HEK293 (cell line): Measurements from ENCODE around the gene TRAM2.

Experiments
- CTCF ChIA-PET: fragments of 350-600 bp; formaldehyde crosslinking; extraction: SDS; loops from one replicate; lab custom pipeline; 2021; ENCODE audit warnings: antibody characterized with exemption; lab: Yijun Ruan, JAX
- POLR2A ChIA-PET: fragments of 300-600 bp; formaldehyde crosslinking; extraction: SDS; loops from one replicate; lab custom pipeline; 2020; ENCODE audit warnings: antibody characterized with exemption, inconsistent platforms; lab: Yijun Ruan, JAX
- H3K27ac ChIP-seq: fragments of 200-500 bp; sonication (Bioruptor generic); 2 replicates; pipeline ENCODE4 v1.5.1; 2014; ENCODE audit warnings: low read depth, low read length, control low read depth, inconsistent platforms; ENCODE audit errors: extremely low read depth
- H3K36me3 ChIP-seq, 2 experiments: fragments of 200-500 bp in 1 of 2; sonication (Bioruptor generic) in 1 of 2; 1 replicate in 1 of 2; 2 replicates in 1 of 2; pipeline ENCODE4 v1.5.1; 2014 to 2017; ENCODE audit warnings: inconsistent platforms in 2 of 2, low read length in 2 of 2; ENCODE audit not compliant: control insufficient read depth in 2 of 2, insufficient read depth in 1 of 2
- H3K4me1 ChIP-seq: fragments of 200-500 bp; sonication (Bioruptor generic); 2 replicates; pipeline ENCODE4 v1.5.1; 2014; ENCODE audit warnings: mild to moderate bottlenecking, low read length, inconsistent platforms; ENCODE audit not compliant: control insufficient read depth, insufficient read depth
- H3K4me3 ChIP-seq: 2 replicates; pipeline ENCODE4 v1.5.1; 2011; ENCODE audit warnings: low read depth, mild to moderate bottlenecking, control low read depth, low read length, moderate library complexity
- H3K9me3 ChIP-seq: fragments of 200-500 bp; sonication (Bioruptor generic); 2 replicates; pipeline ENCODE4 v1.5.1; 2014; ENCODE audit warnings: low read depth, low read length, inconsistent platforms; ENCODE audit not compliant: control insufficient read depth, insufficient read depth
- HOXC10 ChIP-seq: sonication (generic); formaldehyde crosslinking; IDR thresholded peaks from 2 replicates; pipeline ENCODE4 v1.8.1; 2023; ENCODE audit warnings: mild to moderate bottlenecking, missing genetic modification reagents
- KLF1 ChIP-seq: fragments of 450-650 bp; formaldehyde crosslinking; IDR thresholded peaks from 2 replicates; pipeline ENCODE4 v1.5.1; 2016; ENCODE audit warnings: missing biosample characterization, missing genetic modification characterization
- KLF8 ChIP-seq: fragments of 450-650 bp; formaldehyde crosslinking; IDR thresholded peaks from 2 replicates; pipeline ENCODE4 v1.5.1; 2016; ENCODE audit warnings: missing biosample characterization, missing genetic modification characterization
- PRDM1 ChIP-seq: fragments of 450-650 bp; formaldehyde crosslinking; IDR thresholded peaks from 2 replicates; pipeline ENCODE4; 2016; ENCODE audit warnings: missing biosample characterization, missing genetic modification characterization
- SCRT1 ChIP-seq: fragments of 450-650 bp; formaldehyde crosslinking; IDR thresholded peaks from 2 replicates; pipeline ENCODE4 v1.5.1; 2016; ENCODE audit warnings: missing biosample characterization, missing genetic modification characterization, borderline replicate concordance
- YY1 ChIP-seq: fragments of 450-650 bp; formaldehyde crosslinking; IDR thresholded peaks from 2 replicates; pipeline ENCODE4 v1.5.1; 2018; ENCODE audit warnings: missing biosample characterization, missing genetic modification characterization
- ZBTB1 ChIP-seq: fragments of 450-650 bp; formaldehyde crosslinking; IDR thresholded peaks from 2 replicates; pipeline ENCODE4 v1.5.1; 2016; ENCODE audit warnings: missing biosample characterization, missing genetic modification characterization
- ZNF174 ChIP-seq: fragments of 450-650 bp; formaldehyde crosslinking; IDR thresholded peaks from 2 replicates; pipeline ENCODE4 v1.5.0; 2017; ENCODE audit warnings: missing biosample characterization, mild to moderate bottlenecking, missing genetic modification characterization
- ZNF214 ChIP-seq: fragments of 450-650 bp; formaldehyde crosslinking; IDR thresholded peaks from 2 replicates; pipeline ENCODE4 v1.5.1; 2017; ENCODE audit warnings: missing biosample characterization, mild to moderate bottlenecking, missing genetic modification characterization, borderline replicate concordance
- ZNF623 ChIP-seq: fragments of 450-650 bp; formaldehyde crosslinking; IDR thresholded peaks from 2 replicates; pipeline ENCODE4 v1.5.1; 2016; ENCODE audit warnings: missing biosample characterization, missing genetic modification characterization
- ZNF624 ChIP-seq: fragments of 450-650 bp; formaldehyde crosslinking; IDR thresholded peaks from 2 replicates; pipeline ENCODE4 v1.5.1; 2017; ENCODE audit warnings: missing biosample characterization, missing genetic modification characterization
- ZNF792 ChIP-seq: fragments of 450-650 bp; formaldehyde crosslinking; IDR thresholded peaks from 2 replicates; pipeline ENCODE4 v1.5.1; 2016; ENCODE audit warnings: missing biosample characterization, missing genetic modification characterization
- ZNF843 ChIP-seq: fragments of 450-650 bp; formaldehyde crosslinking; IDR thresholded peaks from 2 replicates; pipeline ENCODE4 v1.5.1; 2016; ENCODE audit warnings: missing biosample characterization, missing genetic modification characterization
- TF ChIP-seq, protein P1 (sequence below): fragments of 450-650 bp; formaldehyde crosslinking; IDR thresholded peaks from 2 replicates; pipeline ENCODE4 v1.5.1; 2016; ENCODE audit warnings: missing biosample characterization, missing genetic modification characterization, low read depth
- TF ChIP-seq, protein P2 (sequence below): fragments of 450-650 bp; formaldehyde crosslinking; IDR thresholded peaks from 2 replicates; pipeline ENCODE4 v1.5.1; 2016; ENCODE audit warnings: missing biosample characterization, missing genetic modification characterization
- TF ChIP-seq, protein P3 (sequence below): fragments of 450-650 bp; formaldehyde crosslinking; IDR thresholded peaks from 2 replicates; pipeline ENCODE4 v1.5.1; 2017; ENCODE audit warnings: missing biosample characterization, missing genetic modification characterization
- TF ChIP-seq, protein P4 (sequence below): fragments of 450-650 bp; IDR thresholded peaks from 2 replicates; pipeline ENCODE4 v1.5.1; 2018; ENCODE audit warnings: missing biosample characterization, missing genetic modification characterization
- TF ChIP-seq, protein P5 (sequence below): fragments of 450-650 bp; formaldehyde crosslinking; IDR thresholded peaks from 2 replicates; pipeline ENCODE4 v1.5.1; 2016; ENCODE audit warnings: missing biosample characterization, missing genetic modification characterization
- TF ChIP-seq, protein P6 (sequence below): fragments of 450-650 bp; formaldehyde crosslinking; IDR thresholded peaks from 2 replicates; pipeline ENCODE4 v1.5.1; 2016; ENCODE audit warnings: missing biosample characterization, missing genetic modification characterization, borderline replicate concordance

Gene TRAM2

DNA sequence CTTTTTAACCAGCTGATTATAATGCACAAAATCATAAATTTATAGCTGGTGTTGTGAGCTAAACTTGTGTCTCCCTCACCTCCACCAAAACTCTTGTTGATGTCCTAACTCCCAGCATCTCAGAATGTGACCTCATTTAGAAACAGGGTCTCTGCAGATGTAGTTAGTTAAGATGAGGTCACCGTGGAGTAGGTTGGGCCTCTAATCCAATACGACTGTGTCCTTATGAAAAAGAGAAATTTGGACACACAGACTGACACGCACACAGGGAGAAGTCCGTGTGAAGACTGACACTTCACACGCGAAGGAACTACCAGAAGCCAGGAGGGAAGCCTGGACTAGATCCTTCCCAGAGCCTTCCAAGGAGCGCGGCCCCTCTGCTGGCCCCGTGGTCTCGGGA, 46.5 kb downstream of the TRAM2 start:
- no peak overlapping the region for H3K4me3 ChIP-seq
- CTCF ChIA-PET: interaction anchor here (0.7 to 1.4 kb wide), 2 partner anchors 26 to 114 kb away, joined by 3 to 5 read pairs; no protein-coding TSS in a partner anchor
- H3K36me3 ChIP-seq: peaks cover 0 to 13% of the 10 kb centered on the region in 2 experiments; a peak in 1 of 3 replicates
- no peaks in the 10 kb centered on the region for H3K4me1 ChIP-seq
- no peak overlapping the region for H3K27ac ChIP-seq
- POLR2A ChIA-PET: interaction anchor here (0.6 kb wide), 1 partner anchor 135 kb away, joined by 7 read pairs; no protein-coding TSS in a partner anchor
- TF ChIP-seq, protein P1, sequence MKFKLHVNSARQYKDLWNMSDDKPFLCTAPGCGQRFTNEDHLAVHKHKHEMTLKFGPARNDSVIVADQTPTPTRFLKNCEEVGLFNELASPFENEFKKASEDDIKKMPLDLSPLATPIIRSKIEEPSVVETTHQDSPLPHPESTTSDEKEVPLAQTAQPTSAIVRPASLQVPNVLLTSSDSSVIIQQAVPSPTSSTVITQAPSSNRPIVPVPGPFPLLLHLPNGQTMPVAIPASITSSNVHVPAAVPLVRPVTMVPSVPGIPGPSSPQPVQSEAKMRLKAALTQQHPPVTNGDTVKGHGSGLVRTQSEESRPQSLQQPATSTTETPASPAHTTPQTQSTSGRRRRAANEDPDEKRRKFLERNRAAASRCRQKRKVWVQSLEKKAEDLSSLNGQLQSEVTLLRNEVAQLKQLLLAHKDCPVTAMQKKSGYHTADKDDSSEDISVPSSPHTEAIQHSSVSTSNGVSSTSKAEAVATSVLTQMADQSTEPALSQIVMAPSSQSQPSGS (tag by site-specific recombination): peak; percentile 54; the same call in 1 of the 2 replicates
- no peak for TF ChIP-seq ZNF792 (tag by site-specific recombination)
- H3K9me3 ChIP-seq: no peaks in the 10 kb centered on the region

DNA sequence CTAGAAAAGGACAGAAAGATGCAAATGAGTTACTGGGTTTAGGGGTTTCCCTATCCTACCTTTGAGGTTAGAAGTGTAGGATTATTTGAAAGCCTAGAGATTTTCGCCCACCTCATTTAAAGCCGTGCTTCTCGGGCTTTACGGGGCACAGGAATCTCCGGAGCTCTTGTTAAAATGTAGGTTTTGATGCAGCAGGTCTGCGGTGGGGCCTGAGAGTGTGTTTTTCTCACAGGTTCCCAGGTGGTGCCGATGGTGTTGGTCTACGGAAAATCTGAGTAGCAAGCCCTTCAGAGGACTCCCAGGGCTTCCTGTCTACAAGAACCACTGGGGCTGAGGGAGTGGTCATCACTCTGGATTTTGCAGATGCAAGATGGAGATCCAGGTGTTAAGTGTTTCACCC, 47.5 kb downstream of the TRAM2 start:
- Histone ChIP-seq H3K27ac (no peak overlapping the region), H3K4me1 (no peaks in the 10 kb centered on the region), H3K4me3 (no peak overlapping the region), H3K36me3 (peaks cover 0 to 3% of the 10 kb centered on the region in 2 experiments; a peak in 1 of 3 replicates), H3K9me3 (no peaks in the 10 kb centered on the region)
- CTCF ChIA-PET: interaction anchor here (0.7 kb wide), 1 partner anchor 113 kb away, joined by 3 read pairs; no protein-coding TSS in a partner anchor
- POLR2A ChIA-PET: interaction anchor here (0.6 kb wide), 1 partner anchor 106 kb away, joined by 3 read pairs; no protein-coding TSS in a partner anchor
- TF ChIP-seq YY1 (tag by site-specific recombination): no peak
- no peak for TF ChIP-seq KLF1 (tag by site-specific recombination)
- TF ChIP-seq, protein P2, sequence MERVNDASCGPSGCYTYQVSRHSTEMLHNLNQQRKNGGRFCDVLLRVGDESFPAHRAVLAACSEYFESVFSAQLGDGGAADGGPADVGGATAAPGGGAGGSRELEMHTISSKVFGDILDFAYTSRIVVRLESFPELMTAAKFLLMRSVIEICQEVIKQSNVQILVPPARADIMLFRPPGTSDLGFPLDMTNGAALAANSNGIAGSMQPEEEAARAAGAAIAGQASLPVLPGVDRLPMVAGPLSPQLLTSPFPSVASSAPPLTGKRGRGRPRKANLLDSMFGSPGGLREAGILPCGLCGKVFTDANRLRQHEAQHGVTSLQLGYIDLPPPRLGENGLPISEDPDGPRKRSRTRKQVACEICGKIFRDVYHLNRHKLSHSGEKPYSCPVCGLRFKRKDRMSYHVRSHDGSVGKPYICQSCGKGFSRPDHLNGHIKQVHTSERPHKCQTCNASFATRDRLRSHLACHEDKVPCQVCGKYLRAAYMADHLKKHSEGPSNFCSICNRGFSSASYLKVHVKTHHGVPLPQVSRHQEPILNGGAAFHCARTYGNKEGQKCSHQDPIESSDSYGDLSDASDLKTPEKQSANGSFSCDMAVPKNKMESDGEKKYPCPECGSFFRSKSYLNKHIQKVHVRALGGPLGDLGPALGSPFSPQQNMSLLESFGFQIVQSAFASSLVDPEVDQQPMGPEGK (tag by site-specific recombination): no peak
- TF ChIP-seq SCRT1 (tag by site-specific recombination): no peak
- TF ChIP-seq, protein P3, sequence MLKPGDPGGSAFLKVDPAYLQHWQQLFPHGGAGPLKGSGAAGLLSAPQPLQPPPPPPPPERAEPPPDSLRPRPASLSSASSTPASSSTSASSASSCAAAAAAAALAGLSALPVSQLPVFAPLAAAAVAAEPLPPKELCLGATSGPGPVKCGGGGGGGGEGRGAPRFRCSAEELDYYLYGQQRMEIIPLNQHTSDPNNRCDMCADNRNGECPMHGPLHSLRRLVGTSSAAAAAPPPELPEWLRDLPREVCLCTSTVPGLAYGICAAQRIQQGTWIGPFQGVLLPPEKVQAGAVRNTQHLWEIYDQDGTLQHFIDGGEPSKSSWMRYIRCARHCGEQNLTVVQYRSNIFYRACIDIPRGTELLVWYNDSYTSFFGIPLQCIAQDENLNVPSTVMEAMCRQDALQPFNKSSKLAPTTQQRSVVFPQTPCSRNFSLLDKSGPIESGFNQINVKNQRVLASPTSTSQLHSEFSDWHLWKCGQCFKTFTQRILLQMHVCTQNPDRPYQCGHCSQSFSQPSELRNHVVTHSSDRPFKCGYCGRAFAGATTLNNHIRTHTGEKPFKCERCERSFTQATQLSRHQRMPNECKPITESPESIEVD (tag by site-specific recombination): no peak
- TF ChIP-seq, protein P4, sequence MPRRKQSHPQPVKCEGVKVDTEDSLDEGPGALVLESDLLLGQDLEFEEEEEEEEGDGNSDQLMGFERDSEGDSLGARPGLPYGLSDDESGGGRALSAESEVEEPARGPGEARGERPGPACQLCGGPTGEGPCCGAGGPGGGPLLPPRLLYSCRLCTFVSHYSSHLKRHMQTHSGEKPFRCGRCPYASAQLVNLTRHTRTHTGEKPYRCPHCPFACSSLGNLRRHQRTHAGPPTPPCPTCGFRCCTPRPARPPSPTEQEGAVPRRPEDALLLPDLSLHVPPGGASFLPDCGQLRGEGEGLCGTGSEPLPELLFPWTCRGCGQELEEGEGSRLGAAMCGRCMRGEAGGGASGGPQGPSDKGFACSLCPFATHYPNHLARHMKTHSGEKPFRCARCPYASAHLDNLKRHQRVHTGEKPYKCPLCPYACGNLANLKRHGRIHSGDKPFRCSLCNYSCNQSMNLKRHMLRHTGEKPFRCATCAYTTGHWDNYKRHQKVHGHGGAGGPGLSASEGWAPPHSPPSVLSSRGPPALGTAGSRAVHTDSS (tag by site-specific recombination): no peak
- TF ChIP-seq HOXC10: no peak
- no peak for TF ChIP-seq ZNF214 (tag by site-specific recombination)
- no peak for TF ChIP-seq ZNF843 (tag by site-specific recombination)
- TF ChIP-seq KLF8: no peak
- TF ChIP-seq, protein P5, sequence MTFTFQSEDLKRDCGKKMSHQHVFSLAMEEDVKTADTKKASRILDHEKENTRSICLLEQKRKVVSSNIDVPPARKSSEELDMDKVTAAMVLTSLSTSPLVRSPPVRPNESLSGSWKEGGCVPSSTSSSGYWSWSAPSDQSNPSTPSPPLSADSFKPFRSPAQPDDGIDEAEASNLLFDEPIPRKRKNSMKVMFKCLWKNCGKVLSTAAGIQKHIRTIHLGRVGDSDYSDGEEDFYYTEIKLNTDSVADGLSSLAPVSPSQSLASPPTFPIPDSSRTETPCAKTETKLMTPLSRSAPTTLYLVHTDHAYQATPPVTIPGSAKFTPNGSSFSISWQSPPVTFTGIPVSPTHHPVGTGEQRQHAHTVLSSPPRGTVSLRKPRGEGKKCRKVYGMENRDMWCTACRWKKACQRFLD (tag by site-specific recombination): no peak
- TF ChIP-seq, protein P6, sequence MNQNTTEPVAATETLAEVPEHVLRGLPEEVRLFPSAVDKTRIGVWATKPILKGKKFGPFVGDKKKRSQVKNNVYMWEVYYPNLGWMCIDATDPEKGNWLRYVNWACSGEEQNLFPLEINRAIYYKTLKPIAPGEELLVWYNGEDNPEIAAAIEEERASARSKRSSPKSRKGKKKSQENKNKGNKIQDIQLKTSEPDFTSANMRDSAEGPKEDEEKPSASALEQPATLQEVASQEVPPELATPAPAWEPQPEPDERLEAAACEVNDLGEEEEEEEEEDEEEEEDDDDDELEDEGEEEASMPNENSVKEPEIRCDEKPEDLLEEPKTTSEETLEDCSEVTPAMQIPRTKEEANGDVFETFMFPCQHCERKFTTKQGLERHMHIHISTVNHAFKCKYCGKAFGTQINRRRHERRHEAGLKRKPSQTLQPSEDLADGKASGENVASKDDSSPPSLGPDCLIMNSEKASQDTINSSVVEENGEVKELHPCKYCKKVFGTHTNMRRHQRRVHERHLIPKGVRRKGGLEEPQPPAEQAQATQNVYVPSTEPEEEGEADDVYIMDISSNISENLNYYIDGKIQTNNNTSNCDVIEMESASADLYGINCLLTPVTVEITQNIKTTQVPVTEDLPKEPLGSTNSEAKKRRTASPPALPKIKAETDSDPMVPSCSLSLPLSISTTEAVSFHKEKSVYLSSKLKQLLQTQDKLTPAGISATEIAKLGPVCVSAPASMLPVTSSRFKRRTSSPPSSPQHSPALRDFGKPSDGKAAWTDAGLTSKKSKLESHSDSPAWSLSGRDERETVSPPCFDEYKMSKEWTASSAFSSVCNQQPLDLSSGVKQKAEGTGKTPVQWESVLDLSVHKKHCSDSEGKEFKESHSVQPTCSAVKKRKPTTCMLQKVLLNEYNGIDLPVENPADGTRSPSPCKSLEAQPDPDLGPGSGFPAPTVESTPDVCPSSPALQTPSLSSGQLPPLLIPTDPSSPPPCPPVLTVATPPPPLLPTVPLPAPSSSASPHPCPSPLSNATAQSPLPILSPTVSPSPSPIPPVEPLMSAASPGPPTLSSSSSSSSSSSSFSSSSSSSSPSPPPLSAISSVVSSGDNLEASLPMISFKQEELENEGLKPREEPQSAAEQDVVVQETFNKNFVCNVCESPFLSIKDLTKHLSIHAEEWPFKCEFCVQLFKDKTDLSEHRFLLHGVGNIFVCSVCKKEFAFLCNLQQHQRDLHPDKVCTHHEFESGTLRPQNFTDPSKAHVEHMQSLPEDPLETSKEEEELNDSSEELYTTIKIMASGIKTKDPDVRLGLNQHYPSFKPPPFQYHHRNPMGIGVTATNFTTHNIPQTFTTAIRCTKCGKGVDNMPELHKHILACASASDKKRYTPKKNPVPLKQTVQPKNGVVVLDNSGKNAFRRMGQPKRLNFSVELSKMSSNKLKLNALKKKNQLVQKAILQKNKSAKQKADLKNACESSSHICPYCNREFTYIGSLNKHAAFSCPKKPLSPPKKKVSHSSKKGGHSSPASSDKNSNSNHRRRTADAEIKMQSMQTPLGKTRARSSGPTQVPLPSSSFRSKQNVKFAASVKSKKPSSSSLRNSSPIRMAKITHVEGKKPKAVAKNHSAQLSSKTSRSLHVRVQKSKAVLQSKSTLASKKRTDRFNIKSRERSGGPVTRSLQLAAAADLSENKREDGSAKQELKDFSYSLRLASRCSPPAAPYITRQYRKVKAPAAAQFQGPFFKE: no peak
- no peak for TF ChIP-seq ZNF624 (tag by site-specific recombination)
- no peak for TF ChIP-seq ZNF174 (tag by site-specific recombination)
- no peak for TF ChIP-seq PRDM1 (tag by site-specific recombination)
- TF ChIP-seq ZNF623: no peak
- TF ChIP-seq ZBTB1 (tag by site-specific recombination): no peak
